HG03521 (cell line): ENCODE data around the gene RBMS1.

Experiments used
- ATAC-seq: cut with Tn5 transposase; IDR thresholded peaks from one replicate; pipeline ENCODE4 v1.9.1; 2021; ENCODE audit warnings: mild to moderate bottlenecking, moderate library complexity; ENCODE audit not compliant: unreplicated experiment

RBMS1 gene

GRCh38 chr2:160258492-160258805 is 235.2 kb downstream of the RBMS1 start:
- no peak for ATAC-seq

- ATAC-seq, result no peak
These were observed 235.7 kb downstream of the RBMS1 start for GRCh38 chr2:160257743-160258491.

GRCh38 chr2:160257041-160257742 is 236.4 kb downstream of the RBMS1 start:
- no peak for ATAC-seq

DNA sequence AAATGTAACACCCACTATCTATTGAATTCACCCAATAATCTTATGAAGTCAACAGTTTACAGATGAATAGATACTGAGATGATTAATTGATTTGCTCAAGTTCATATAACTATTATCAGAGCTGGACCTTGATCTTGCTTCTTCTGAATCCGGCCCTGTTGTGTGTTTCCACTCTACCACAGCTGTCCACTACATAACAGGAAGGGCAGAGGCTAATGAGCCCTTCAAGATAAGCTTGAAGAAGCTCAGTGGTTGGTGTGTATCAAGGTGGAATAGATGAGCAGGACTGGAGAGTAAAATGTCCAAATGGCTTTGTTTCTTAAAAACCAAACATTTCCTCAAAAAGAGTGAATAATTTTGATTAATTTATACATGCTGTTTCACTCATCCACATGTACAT is 237.1 kb downstream of the RBMS1 start:
- ATAC-seq, result no peak

DNA sequence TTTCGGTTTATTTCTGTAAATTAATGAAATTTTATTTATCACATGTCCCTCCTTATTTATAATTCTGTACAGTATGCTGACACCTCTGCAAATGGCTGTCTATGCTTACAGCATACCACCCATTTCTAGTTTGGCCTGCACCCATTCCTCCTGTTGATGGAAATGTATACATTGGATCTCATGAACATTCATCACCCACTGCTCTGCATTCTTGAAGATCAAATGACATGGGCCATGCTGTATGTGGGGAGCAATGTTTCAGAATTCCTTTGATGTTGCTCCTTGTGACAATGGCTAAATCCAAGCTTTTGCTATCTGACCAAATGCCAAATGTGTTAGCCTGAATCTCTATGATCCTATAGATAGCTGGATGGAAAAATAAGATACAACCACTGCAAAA is 238.2 kb downstream of the RBMS1 start:
- no peak for ATAC-seq

GRCh38 chr2:160254189-160254762 is 239.3 kb downstream of the RBMS1 start:
- ATAC-seq, result no peak

DNA sequence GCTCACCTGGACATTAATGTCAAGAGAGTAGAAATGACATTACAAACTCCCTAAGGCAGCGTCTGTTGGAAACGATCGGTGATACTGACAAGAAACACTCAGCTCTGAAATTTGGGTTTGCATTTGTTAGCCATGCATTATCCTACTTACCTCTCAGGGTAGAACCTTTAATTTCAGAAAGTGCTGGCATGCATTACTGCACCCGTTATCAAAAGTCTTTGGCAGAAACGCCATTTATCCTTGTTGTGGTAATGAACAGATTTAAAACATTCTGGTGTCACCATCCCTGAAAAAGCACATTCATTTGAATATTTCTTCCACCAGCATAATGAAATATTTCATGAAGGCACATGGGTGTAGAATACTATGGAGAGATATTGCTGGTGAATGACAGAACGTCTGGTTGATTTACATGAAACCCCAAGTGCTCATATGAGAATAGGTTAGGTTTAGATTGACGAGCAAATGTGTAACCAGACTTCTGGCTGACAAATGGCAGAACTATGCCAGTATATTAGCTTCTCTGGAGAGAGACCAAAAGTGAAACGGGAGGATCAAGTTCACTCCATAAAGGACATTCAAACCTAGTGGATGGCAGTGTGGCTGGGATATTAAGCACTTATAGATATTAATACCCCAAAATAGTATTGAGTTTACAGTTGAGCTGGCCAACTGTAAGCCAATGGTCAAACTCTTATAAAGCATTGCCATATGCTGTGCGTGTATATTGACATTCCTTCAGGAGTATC is 240.0 kb downstream of the RBMS1 start:
- ATAC-seq, result no peak

GRCh38 chr2:160252900-160253299 is 240.7 kb downstream of the RBMS1 start:
- no peak for ATAC-seq

DNA sequence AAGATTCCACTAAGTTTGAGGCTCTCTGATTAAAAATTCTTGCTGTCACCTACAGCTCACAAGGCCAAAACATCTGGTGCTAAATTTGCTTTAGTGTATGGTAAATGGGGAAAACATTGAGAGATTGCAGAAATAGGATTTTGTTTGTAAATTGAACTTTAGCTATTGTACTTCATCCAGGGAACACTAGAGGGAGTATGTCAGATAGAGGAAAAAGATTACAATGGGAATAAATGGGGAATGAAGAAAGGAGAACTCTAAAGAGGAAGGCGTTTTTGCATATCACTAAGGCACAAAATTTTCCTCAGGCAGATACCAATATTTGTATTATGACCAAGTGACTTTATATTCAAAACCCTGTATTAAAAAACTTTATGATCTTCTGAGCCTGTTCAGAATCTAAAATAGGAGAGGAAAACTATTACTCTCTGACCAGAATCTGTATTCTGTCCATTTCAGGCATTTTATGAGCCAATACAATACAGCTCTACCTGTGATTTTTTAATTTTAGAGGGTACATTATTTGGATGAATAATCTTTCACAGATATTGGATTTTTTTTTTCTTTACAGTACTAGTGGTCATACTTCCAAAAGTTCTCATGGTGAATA is 241.2 kb downstream of the RBMS1 start:
- ATAC-seq, result no peak

DNA sequence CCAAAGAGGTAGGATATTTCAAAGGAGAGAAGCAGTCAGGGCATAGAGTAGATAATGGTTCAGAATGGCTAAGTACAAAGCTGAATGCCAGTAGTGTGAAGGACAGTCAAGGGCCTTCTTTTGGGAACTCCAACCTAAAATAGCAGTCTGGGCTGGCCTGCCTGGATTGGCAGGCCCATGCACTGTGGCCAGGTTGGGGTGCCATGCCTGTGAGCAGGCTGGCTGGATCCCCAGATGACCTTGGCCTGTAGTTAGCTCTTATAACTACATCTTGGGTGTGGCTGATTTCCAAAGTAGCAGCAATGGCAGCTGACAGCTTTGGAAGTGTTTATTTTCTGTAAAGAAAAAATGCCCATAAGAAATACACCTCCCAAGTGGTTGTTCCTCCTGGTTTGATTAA is 242.0 kb downstream of the RBMS1 start:
- no peak for ATAC-seq

GRCh38 chr2:160249876-160250275 is 243.7 kb downstream of the RBMS1 start:
- ATAC-seq, result no peak

- ATAC-seq, result no peak
These were observed 246.1 kb downstream of the RBMS1 start for GRCh38 chr2:160247296-160248035.

DNA sequence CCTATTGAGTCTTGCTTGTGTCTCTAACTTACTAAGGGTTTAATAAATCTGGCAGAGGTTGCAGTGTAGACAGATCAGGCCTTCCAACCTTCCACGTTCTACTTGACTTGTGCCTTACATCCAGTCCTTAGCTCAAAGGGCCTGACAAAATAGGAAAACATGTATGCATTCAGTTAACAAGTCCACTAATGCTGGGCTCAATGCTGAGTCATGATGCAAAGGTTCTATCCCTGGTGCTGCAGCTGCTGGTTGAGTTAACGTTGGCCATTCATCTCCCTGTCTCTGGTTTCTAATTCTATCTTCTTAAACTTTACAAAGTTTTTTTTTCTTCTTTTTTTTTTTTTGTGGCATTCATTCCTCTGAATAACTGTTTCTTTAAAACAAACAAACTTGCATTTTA is 247.3 kb downstream of the RBMS1 start:
- no peak for ATAC-seq

DNA sequence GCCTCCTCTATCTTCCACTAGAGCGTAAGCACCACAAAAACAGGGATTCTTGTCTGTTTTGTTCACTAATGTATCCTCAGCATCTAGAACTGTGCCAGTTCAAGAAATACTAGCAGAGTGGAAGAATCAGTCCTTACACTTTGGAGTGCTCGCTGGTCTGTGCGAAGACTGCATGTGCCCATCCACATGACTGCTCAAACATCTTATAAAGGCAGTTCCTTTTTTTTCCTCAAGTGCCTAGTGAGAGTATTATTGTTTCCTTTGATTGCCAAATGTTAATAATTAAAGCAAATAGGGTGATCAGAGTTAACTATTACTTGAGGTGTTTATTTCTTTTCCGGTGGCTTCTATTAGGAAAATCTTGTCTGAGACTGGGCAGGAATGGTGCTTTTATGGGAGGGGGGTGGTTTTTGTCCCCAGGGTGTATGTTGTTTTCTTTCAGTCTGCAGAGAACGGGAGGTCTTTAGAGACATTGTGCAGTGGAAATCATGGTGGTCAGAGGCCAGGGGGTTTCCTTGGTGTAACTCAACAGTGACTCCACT is 247.9 kb downstream of the RBMS1 start:
- ATAC-seq, result no peak

DNA sequence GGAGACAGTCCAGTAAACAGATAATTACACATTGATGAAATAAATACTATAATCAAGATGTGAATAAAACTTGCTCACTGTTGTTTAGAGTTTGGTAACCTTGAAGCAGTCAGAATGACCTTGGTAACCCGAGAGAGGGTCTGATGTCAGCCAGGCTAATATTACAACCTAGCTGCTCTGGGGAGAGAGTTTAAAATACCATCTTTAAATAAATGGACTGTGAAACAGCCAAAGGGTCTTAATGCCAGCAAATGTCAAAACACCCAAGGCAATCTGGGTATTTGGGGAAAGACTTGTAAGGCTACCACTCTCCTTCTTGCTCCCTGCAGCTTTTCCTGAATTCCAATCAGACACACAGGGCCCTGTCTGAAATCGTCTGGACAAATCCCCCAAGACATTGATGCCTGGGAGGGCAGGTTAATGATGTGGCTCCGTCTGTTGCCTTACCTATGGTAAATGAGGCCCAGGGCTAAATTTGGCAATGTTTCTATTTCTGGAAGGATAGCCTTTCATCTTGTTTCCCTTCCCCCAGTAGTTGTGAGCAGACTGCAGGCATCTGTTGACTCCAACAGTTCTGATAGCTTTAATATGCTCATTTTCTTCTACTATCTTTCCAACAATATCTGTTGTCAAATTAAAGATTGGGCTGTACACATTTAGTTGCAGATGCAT is 250.6 kb downstream of the RBMS1 start:
- ATAC-seq, result no peak

DNA sequence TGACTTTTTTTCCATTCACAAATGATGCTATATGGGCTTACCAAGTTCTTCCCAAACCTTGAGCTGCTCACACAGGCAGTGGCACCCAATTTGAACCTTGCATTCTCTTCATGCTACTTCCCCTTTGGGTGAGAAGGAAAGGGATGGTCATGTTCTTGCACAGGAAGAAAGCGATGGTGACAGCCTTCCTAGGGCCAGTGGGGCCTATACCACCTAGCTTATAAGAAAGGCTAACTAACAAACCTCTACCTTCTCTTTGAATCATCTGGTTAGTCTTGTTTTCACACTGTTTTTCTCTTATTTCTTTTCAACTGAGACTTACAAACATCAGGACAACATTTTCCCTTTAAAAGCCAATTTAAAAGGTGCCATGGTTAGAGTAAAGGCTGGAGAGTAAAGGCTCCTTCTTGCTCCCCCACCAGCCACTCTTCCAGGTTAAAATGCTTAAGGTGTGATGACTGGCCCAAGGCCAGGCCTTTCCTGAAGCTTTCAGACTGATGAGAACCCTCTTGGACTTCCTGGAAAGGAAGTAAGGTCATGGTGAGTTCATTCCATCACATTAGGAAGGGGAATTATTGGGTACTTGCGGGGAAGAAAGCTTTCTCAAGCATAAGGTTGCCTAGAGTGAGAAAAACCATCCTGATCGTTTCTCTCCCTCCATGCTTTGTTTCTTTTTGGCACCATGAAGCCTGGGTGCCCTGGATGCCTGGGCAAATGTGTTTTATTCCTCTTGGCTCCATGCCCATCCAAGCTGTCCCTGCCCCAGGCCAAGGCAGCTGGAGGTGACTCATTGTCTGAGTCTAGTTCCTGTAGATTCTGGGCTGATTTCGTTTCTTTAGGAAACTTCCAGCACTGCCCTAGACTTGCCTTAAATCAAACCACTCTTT is 252.1 kb downstream of the RBMS1 start:
- ATAC-seq, result no peak

DNA sequence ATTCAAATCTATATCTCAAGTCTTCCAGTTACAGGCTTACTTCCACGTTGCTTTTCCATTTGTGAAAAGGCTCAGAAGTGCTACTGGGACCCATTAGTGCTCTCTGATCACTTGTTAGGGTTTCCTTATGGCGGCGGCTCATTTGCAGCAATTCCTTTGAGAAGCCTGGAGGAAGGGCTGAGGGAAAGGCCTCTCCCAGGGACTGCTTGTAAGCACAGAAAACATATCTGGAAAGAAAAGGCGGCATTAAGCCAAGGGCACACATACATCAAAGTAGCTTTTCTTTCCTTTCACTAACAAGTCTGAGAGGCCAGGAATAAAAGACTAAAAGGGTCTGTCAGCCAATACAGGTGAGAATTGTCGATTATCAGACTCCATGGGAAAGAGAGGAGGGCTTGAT is 254.2 kb downstream of the RBMS1 start:
- ATAC-seq, result no peak

DNA sequence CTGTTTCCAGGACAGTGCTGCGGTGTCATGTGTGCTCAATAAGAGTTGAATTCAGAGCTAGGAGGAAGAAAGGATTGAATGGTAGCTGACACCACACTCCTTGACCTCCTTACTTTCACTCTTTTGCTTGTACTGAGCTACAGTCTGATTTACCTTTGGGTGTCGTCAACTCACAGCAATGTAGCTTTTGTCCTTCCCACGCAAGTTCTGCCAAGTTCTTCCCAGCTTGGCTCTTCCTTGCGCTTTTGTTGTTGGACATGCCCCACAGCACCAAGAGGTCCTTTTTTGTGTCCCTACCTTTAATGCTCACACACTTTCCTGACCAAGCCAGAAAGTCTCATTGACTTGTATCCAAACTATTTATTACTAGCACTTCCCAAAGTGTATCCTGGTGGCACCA is 255.2 kb downstream of the RBMS1 start:
- no peak for ATAC-seq
